ENCODE measurements around the gene HRAS. TPM values are rescaled to one million over a fixed set of nuclear protein-coding genes. Genes with fewer than 3 reads are reported as not detected.

HRAS gene
- total RNA-seq, 2 donors from 2014 or later = 31.7 to 48.1 TPM

DNA sequence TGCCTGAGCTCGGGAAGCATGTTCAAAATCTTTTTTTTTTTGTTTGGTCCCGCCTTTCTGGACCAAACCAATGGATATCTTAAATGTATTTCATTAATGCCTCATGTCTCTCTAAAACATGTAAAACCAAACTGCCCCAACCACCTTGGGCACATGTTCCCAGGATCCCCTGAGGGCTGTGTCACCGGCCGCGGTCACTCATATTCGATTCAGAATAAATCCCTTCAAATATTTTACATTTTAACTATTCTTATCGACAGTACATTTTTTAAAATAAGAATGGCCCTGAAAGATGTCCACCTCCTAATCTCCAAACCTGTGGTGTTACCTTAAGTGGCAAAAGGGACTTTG lies 30.4 kb downstream of the HRAS start:
- peaks cover 0 to 65% of the 10 kb centered on the region in 2 donors for H3K4me1 ChIP-seq
- H3K36me3 ChIP-seq = peaks cover 35% of the 10 kb centered on the region
- H3K4me3 ChIP-seq = peak overlapping the region; percentile 50 to 58
- TF ChIP-seq, protein P1, sequence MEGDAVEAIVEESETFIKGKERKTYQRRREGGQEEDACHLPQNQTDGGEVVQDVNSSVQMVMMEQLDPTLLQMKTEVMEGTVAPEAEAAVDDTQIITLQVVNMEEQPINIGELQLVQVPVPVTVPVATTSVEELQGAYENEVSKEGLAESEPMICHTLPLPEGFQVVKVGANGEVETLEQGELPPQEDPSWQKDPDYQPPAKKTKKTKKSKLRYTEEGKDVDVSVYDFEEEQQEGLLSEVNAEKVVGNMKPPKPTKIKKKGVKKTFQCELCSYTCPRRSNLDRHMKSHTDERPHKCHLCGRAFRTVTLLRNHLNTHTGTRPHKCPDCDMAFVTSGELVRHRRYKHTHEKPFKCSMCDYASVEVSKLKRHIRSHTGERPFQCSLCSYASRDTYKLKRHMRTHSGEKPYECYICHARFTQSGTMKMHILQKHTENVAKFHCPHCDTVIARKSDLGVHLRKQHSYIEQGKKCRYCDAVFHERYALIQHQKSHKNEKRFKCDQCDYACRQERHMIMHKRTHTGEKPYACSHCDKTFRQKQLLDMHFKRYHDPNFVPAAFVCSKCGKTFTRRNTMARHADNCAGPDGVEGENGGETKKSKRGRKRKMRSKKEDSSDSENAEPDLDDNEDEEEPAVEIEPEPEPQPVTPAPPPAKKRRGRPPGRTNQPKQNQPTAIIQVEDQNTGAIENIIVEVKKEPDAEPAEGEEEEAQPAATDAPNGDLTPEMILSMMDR (IDR thresholded peaks at IDR 0.05) = no peak
- no peak for DNase-seq (ENCODE audit: low spot score)
- peak overlapping the region; percentile 100 for H3K27ac ChIP-seq
- H3K27me3 ChIP-seq = no peaks in the 10 kb centered on the region
- no peaks in the 10 kb centered on the region for H3K9me3 ChIP-seq

DNA sequence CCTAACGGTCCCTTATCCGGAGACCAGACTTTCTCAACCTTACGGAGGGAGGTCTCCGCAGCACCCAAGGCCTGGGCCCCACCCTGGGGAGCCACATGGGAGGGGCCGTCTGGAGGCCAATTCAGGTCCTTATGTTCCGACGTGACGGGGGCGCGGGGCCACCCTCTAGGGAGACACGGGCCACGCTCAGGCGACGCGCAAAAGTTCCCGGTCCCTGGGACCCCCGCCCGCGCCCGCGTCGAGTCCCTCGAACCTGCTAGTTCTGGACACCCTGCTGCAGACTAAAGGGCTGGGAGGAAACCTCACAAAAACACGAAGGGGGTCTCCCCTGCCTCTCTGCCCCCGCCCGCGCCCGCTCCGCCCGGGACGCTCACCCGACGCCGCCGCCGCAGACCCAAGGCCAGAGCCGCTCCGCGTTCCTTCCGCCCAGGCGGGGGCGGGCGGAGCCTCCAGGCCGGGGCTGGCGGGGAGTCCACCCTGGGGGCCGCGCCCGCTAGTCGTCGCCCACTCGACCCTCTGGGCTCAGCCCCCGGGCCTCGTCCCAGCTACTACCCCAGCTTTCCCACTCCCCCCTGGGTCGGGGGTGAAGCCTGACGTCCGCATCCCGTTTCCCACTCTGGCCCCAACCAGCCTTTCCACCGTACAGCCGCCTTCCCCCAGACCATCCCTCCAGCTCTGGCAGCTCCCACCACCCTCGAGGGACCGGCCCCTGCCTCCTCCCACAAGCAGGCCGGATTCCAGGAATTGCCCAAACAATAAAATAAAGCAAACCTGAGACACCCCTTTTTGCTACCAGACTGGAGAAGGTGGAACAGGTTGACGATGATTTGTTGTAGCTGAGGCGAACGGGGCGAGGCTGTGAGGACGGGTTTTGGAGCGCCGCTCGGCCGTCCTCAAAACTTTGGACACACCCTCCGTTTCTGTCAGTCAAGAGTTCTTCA lies 31.1 kb downstream of the HRAS start:
- TF ChIP-seq, protein P1 (IDR thresholded peaks at IDR 0.05) = no peak
- H3K27me3 ChIP-seq = no peaks in the 10 kb centered on the region
- no peaks in the 10 kb centered on the region for H3K9me3 ChIP-seq
- DNase-seq (ENCODE audit: low spot score) = peak; percentile 79
- peak overlapping the region; percentile 100 for H3K27ac ChIP-seq
- H3K4me1 ChIP-seq = peaks cover 0 to 65% of the 10 kb centered on the region in 2 donors
- peak overlapping the region; percentile 50 to 58 for H3K4me3 ChIP-seq
- peaks cover 37% of the 10 kb centered on the region for H3K36me3 ChIP-seq

- Histone ChIP-seq H3K36me3 (peaks cover 39% of the 10 kb centered on the region), H3K4me1 (peaks cover 0 to 73% of the 10 kb centered on the region in 2 donors), H3K27ac (peak overlapping the region; percentile 100), H3K4me3 (peak overlapping the region; percentile 50 to 58), H3K9me3 (no peaks in the 10 kb centered on the region), H3K27me3 (no peaks in the 10 kb centered on the region)
- TF ChIP-seq, protein P1 (IDR thresholded peaks at IDR 0.05) = no peak
- peak; percentile 86 for DNase-seq (ENCODE audit: low spot score)
These were observed 32.0 kb downstream of the HRAS start for GRCh38 chr11:503179-503981.

GRCh38 chr11:502288-503178 lies 32.8 kb downstream of the HRAS start:
- Histone ChIP-seq H3K9me3 (no peaks in the 10 kb centered on the region), H3K27me3 (no peaks in the 10 kb centered on the region), H3K4me1 (peaks cover 0 to 68% of the 10 kb centered on the region in 2 donors), H3K4me3 (peak overlapping the region in 1 of 2 donors; percentile 58), H3K27ac (peak overlapping the region; percentile 100), H3K36me3 (peaks cover 44% of the 10 kb centered on the region)
- no peak for DNase-seq (ENCODE audit: low spot score)
- TF ChIP-seq, protein P1 (IDR thresholded peaks at IDR 0.05) = no peak

GRCh38 chr11:501683-502287 lies 33.6 kb downstream of the HRAS start:
- DNase-seq (ENCODE audit: low spot score) = no peak
- peak overlapping the region; percentile 100 for H3K27ac ChIP-seq
- peaks cover 0 to 65% of the 10 kb centered on the region in 2 donors for H3K4me1 ChIP-seq

More at GRCh38 chr11:501683-502287, 33.6 kb downstream of the HRAS start:
- Histone ChIP-seq H3K4me3 (no peak overlapping the region), H3K27me3 (no peaks in the 10 kb centered on the region), H3K9me3 (no peaks in the 10 kb centered on the region), H3K36me3 (peaks cover 52% of the 10 kb centered on the region)
- TF ChIP-seq, protein P1 (IDR thresholded peaks at IDR 0.05) = no peak

Measured in right atrium auricular region (tissue), 2 donors.